Central memory CD8-positive, alpha-beta T cell (primary cell): ENCODE measurements around the gene C2CD4C.
"Not testable (repeated sequence)": the region's sequence is repeated elsewhere in the genome, so short reads cannot be mapped to it uniquely, and the experiment has no call there.

Experiments
- ATAC-seq: fragments of 150-1000 bp; cut with Tn5 transposase; replicated peaks from 2 replicates; pipeline ENCODE4 v1.10.0; 2022; ENCODE audit warnings: mild to moderate bottlenecking, moderate FRiP score, moderate number of reproducible peaks; ENCODE audit not compliant: poor library complexity, severe bottlenecking; ENCODE audit errors: extremely low read depth
- DNase-seq, 2 donors: peaks; one replicate each; pipeline ENCODE4 v3.0.0; 2021; ENCODE audit warnings: low spot score in 2 of 2
- H3K27ac Mint-ChIP-seq: one replicate; pipeline ENCODE4 v1.8.0; 2022; ENCODE audit warnings: low read depth, mild to moderate bottlenecking, moderate library complexity, mixed read lengths
- H3K27me3 Mint-ChIP-seq: one replicate; pipeline ENCODE4 v1.8.0; 2022; ENCODE audit warnings: mixed read lengths
- H3K36me3 Mint-ChIP-seq: one replicate; pipeline ENCODE4 v1.8.0; 2022; ENCODE audit warnings: mild to moderate bottlenecking, moderate library complexity, mixed read lengths; ENCODE audit not compliant: insufficient read depth
- H3K4me1 Mint-ChIP-seq: one replicate; pipeline ENCODE4 v1.8.0; 2022; ENCODE audit warnings: mixed read lengths
- H3K4me3 Mint-ChIP-seq: one replicate; pipeline ENCODE4 v1.8.0; 2022; ENCODE audit warnings: mild to moderate bottlenecking, moderate library complexity, mixed read lengths
- H3K9me3 Mint-ChIP-seq: one replicate; pipeline ENCODE4 v1.8.0; 2022; ENCODE audit warnings: mixed read lengths

Gene C2CD4C

DNA sequence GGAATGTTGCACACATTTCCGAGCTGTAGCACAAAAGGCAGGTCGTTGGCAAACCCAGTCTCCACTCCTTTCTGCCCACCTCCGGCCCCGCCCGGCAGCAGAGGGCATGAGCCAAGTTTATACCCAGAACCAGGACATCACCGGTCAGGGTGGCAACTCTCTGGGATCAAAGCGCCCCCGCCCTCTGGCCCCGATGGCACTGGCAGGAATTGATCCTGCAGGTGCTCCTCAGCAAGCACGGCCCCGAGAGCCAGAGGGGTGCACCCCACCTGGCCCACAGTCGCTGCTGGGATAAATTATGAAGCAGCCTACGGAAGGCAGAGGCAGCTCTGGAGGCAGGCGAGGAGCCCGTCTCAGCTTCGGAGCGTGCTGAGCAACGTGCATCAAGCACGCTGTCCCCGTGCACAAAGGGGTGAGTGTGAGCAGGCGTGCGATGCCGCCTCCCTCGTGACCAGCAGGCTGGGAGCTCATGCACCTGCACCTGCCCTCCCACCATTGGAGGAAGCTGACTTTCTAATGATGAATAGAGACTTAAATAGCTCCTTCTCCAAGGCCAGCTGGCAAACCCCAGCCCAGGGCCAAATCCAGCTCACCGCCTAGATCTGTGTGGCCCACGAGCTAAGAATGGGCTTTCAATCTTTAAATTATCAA is 26.2 kb upstream of the C2CD4C start:
- Mint-ChIP-seq H3K36me3 (no peaks in the 10 kb centered on the region), H3K27me3 (peaks cover 21% of the 10 kb centered on the region), H3K4me3 (no peak overlapping the region), H3K27ac (no peak overlapping the region), H3K4me1 (no peaks in the 10 kb centered on the region), H3K9me3 (no peaks in the 10 kb centered on the region)
- ATAC-seq (no peak), DNase-seq (no peak)

GRCh38 chr19:434152-434960 is 25.4 kb upstream of the C2CD4C start:
- ATAC-seq, result no peak
- DNase-seq, result no peak
- Mint-ChIP-seq H3K4me3 (no peak overlapping the region), H3K27me3 (peaks cover 16% of the 10 kb centered on the region), H3K27ac (no peak overlapping the region), H3K9me3 (no peaks in the 10 kb centered on the region), H3K4me1 (no peaks in the 10 kb centered on the region), H3K36me3 (no peaks in the 10 kb centered on the region)

GRCh38 chr19:430701-431100 is 21.8 kb upstream of the C2CD4C start:
- H3K27me3 Mint-ChIP-seq, result no peaks in the 10 kb centered on the region
- no peaks in the 10 kb centered on the region for H3K9me3 Mint-ChIP-seq
- no peaks in the 10 kb centered on the region for H3K4me1 Mint-ChIP-seq
- no peak overlapping the region for H3K27ac Mint-ChIP-seq
- no peaks in the 10 kb centered on the region for H3K36me3 Mint-ChIP-seq
- no peak overlapping the region for H3K4me3 Mint-ChIP-seq
- no peak for ATAC-seq
- DNase-seq, result no peak

- H3K4me1 Mint-ChIP-seq, result no peaks in the 10 kb centered on the region
- no peaks in the 10 kb centered on the region for H3K27me3 Mint-ChIP-seq
Measured at GRCh38 chr19:428149-428548, 19.2 kb upstream of the C2CD4C start.

GRCh38 chr19:427675-428074 is 18.7 kb upstream of the C2CD4C start:
- ATAC-seq, DNase-seq, H3K27me3 Mint-ChIP-seq, H3K36me3 Mint-ChIP-seq, H3K27ac Mint-ChIP-seq, H3K4me1 Mint-ChIP-seq, H3K4me3 Mint-ChIP-seq, H3K9me3 Mint-ChIP-seq: not testable (repeated sequence)

More at GRCh38 chr19:428149-428548, 19.2 kb upstream of the C2CD4C start:
- no peaks in the 10 kb centered on the region for H3K9me3 Mint-ChIP-seq
- no peaks in the 10 kb centered on the region for H3K36me3 Mint-ChIP-seq
- DNase-seq (no peak), ATAC-seq (no peak)
- H3K4me3 Mint-ChIP-seq, result no peak overlapping the region
- no peak overlapping the region for H3K27ac Mint-ChIP-seq

- no peak overlapping the region for H3K4me3 Mint-ChIP-seq
- no peaks in the 10 kb centered on the region for H3K4me1 Mint-ChIP-seq
- H3K9me3 Mint-ChIP-seq, result no peaks in the 10 kb centered on the region
- DNase-seq (no peak), ATAC-seq (no peak)
- H3K36me3 Mint-ChIP-seq, result no peaks in the 10 kb centered on the region
- H3K27ac Mint-ChIP-seq, result no peak overlapping the region
- no peaks in the 10 kb centered on the region for H3K27me3 Mint-ChIP-seq
Measured at GRCh38 chr19:426725-427445, 17.9 kb upstream of the C2CD4C start.

GRCh38 chr19:425056-425455 is 16.1 kb upstream of the C2CD4C start:
- ATAC-seq (no peak), DNase-seq (no peak)
- H3K4me3 Mint-ChIP-seq, result no peak overlapping the region
- no peaks in the 10 kb centered on the region for H3K27me3 Mint-ChIP-seq
- H3K9me3 Mint-ChIP-seq, result no peaks in the 10 kb centered on the region
- H3K4me1 Mint-ChIP-seq, result no peaks in the 10 kb centered on the region
- no peak overlapping the region for H3K27ac Mint-ChIP-seq
- H3K36me3 Mint-ChIP-seq, result no peaks in the 10 kb centered on the region

GRCh38 chr19:424546-424945 is 15.6 kb upstream of the C2CD4C start:
- Mint-ChIP-seq H3K9me3 (no peaks in the 10 kb centered on the region), H3K27ac (no peak overlapping the region), H3K4me3 (no peak overlapping the region), H3K27me3 (no peaks in the 10 kb centered on the region), H3K36me3 (no peaks in the 10 kb centered on the region), H3K4me1 (no peaks in the 10 kb centered on the region)
- ATAC-seq (no peak), DNase-seq (no peak)

DNA sequence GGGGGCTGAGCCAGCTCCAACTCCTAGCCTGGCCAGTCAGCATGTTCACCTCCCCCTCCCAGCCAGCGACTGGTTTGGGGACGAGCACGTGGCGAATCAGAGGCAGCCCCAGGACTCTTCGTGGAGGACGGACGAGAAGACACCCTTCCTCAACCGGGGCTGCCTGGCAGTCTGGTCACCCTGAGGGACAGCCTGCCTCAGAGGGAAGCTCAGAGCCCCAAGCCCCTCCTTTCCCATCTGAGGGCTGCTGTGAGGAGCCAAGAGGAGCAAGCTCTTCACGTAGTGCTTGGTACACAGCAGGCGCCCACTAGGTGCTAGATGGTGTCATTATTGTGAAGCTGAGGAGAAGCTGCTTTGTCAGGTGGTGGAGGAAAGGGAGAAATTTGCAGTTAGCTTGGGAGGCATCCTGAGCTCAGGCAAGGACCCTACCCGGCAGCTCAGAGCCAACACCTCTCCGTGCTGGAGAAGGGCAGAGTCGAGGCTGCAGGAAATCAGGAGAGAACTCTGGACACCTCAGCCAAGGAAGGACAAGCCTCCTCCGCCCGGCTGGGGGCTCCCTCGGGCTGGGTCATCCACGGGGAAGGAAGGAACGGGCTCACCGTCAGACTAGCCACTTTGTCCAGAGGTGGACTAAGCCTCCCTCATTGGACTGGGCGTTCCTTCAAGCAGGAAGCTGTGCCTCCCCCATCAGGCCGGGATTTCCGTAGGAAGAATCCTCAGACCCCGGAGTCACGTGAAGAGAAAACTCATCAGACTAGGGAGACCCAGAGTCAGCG is 14.9 kb upstream of the C2CD4C start:
- ATAC-seq (no peak), DNase-seq (no peak)
- no peaks in the 10 kb centered on the region for H3K4me1 Mint-ChIP-seq
- H3K27me3 Mint-ChIP-seq, result no peaks in the 10 kb centered on the region
- no peaks in the 10 kb centered on the region for H3K9me3 Mint-ChIP-seq
- no peak overlapping the region for H3K27ac Mint-ChIP-seq
- no peaks in the 10 kb centered on the region for H3K36me3 Mint-ChIP-seq
- no peak overlapping the region for H3K4me3 Mint-ChIP-seq

DNA sequence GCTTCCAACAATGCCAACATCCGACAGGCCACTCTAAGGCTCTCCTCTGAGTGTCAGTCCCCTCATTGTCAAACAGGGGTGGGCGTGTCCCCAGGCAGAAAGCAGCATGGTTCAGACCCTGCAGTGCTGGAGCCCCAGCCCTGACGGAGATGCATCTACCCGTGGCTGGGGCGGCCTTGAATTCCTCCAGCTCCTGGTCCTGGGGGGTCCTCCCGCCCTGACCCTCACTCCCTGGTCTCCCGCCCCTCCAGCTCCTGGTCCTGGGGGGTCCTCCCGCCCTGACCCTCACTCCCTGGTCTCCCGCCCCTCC is 13.9 kb upstream of the C2CD4C start:
- H3K9me3 Mint-ChIP-seq, H3K27me3 Mint-ChIP-seq, H3K27ac Mint-ChIP-seq, DNase-seq, H3K4me3 Mint-ChIP-seq, H3K4me1 Mint-ChIP-seq, ATAC-seq, H3K36me3 Mint-ChIP-seq: not testable (repeated sequence)

- no peaks in the 10 kb centered on the region for H3K4me1 Mint-ChIP-seq
- H3K36me3 Mint-ChIP-seq, result no peaks in the 10 kb centered on the region
Measured at GRCh38 chr19:422213-422916, 13.4 kb upstream of the C2CD4C start.

More at GRCh38 chr19:422213-422916, 13.4 kb upstream of the C2CD4C start:
- Mint-ChIP-seq H3K9me3 (no peaks in the 10 kb centered on the region), H3K27ac (no peak overlapping the region), H3K4me3 (no peak overlapping the region), H3K27me3 (no peaks in the 10 kb centered on the region)
- DNase-seq, result no peak
- no peak for ATAC-seq
